Mammary epithelial cell (primary cell): ENCODE data around the gene ACSBG1.

ENCODE experiments used
- EZH2 ChIP-seq: IDR thresholded peaks from 2 replicates; pipeline ENCODE4 v1.6.1; 2012; ENCODE audit warnings: low read length, inconsistent platforms, borderline replicate concordance
- TF ChIP-seq, protein P1 (sequence below), 2 donors: IDR thresholded peaks in 1 of 2; conservative IDR thresholded peaks in 1 of 2; 2 replicates each; pipeline ENCODE4 v1.5.1; 2011 to 2012; ENCODE audit warnings: inconsistent platforms in 2 of 2, low read length in 2 of 2, mild to moderate bottlenecking in 2 of 2, control low read depth in 1 of 2, low read depth in 1 of 2; ENCODE audit not compliant: insufficient read depth in 1 of 2; ENCODE audit errors: extremely low read depth in 1 of 2

DNA sequence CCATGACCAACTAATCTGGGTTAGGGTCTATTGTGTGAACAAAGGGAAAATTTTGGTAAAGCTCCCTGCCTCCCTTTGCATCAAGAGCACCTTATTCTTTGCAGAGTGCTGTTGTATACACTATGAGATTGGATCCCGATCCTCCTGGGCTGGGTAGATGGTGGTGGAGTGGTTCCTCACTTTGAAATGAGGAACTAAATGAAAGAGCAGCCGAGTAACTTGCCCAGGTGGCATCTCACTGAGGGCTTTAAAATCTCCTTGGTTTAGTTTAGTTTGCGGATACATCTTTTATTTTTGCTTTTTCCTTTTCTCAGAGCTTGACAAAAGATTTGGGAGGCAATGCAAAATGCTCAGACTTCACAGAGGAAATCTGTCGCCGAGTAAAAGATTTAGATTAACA, 65.8 kb downstream of the ACSBG1 start:
- TF ChIP-seq, protein P1, sequence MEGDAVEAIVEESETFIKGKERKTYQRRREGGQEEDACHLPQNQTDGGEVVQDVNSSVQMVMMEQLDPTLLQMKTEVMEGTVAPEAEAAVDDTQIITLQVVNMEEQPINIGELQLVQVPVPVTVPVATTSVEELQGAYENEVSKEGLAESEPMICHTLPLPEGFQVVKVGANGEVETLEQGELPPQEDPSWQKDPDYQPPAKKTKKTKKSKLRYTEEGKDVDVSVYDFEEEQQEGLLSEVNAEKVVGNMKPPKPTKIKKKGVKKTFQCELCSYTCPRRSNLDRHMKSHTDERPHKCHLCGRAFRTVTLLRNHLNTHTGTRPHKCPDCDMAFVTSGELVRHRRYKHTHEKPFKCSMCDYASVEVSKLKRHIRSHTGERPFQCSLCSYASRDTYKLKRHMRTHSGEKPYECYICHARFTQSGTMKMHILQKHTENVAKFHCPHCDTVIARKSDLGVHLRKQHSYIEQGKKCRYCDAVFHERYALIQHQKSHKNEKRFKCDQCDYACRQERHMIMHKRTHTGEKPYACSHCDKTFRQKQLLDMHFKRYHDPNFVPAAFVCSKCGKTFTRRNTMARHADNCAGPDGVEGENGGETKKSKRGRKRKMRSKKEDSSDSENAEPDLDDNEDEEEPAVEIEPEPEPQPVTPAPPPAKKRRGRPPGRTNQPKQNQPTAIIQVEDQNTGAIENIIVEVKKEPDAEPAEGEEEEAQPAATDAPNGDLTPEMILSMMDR (conservative IDR thresholded peaks at IDR 0.05 in 1 of 2, IDR thresholded peaks at IDR 0.05 in 1 of 2; ENCODE audit: extremely low read depth in 1 of 2, insufficient read depth in 1 of 2, low read depth in 1 of 2, low read length in 2 of 2) = no peak
- TF ChIP-seq EZH2 = no peak
